Stimulated activated CD4-positive, alpha-beta T cell treated with anti-CD3 and anti-CD28 coated beads, TNF-alpha, amount 100 ng/mL, for 24 hours (primary cell): ENCODE data around the gene TRIM44.

Experiments
- DNase-seq, 3 experiments: peaks; one replicate each; pipeline ENCODE4 v3.0.0-alpha.2; 2020; ENCODE audit warnings: low read depth in 3 of 3

TRIM44 gene, protein sequence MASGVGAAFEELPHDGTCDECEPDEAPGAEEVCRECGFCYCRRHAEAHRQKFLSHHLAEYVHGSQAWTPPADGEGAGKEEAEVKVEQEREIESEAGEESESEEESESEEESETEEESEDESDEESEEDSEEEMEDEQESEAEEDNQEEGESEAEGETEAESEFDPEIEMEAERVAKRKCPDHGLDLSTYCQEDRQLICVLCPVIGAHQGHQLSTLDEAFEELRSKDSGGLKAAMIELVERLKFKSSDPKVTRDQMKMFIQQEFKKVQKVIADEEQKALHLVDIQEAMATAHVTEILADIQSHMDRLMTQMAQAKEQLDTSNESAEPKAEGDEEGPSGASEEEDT

DNA sequence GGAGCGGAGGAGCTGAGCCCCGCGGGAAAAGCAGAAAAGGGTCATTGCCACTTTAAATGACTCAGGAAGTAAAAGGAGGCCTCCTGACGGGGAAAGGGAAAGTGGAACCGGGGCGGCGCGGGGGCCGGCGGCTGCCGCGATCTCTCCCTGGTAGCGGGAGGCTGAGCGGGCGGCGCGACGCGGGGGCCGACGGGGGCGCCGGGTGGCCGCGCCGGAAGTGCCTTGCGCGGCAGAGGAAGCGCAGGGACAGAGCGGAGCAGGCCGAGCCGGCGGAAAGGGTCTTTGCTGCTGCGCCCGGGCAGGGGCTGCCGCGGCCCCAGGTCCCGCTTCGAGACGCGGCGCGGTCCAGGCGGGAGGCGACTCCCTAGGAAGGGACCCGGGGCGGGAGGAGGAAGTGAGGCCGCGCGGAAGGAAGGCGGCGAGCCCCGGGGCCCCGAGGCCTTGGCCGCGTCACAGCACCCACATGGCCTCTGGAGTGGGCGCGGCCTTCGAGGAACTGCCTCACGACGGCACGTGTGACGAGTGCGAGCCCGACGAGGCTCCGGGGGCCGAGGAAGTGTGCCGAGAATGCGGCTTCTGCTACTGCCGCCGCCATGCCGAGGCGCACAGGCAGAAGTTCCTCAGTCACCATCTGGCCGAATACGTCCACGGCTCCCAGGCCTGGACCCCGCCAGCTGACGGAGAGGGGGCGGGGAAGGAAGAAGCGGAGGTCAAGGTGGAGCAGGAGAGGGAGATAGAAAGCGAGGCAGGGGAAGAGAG, at the start of gene TRIM44:
TRIM44 (plus strand) TSS at position 127 of the 759 bp plus-strand sequence; CDS start at position 464, 337 bp downstream.
- peak; percentile 68 to 80 (median 74) for DNase-seq

DNA sequence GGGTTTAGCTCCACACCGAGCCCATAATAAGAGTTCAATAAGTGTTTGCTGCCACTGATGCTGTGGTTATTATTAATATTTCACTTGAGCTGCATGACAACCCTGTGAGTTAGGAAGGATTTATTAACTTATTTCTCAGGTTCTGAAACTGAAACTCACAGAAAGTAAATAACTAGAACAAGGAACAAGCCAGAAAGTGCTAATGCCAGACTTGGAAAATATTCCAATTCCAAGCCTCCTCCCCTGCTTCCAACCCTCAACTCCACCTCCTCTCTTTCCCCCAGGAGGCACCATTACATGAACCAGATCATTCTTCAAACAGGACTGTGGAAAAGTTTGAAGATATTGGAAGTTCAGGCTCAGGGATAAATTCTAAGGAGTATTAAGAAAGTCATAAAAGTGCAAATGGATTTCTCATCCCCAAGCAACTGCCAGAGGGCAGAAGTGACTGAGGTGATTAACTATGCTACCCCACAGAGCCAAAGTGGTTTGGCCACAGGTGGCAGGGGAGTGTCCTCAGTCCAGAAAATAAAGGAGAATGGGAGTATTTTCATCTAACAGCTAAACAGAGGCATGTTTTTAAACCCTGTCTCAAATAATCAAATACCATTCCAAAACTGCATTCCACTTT, 47.5 kb upstream of the TRIM44 start:
- DNase-seq = no peak

DNA sequence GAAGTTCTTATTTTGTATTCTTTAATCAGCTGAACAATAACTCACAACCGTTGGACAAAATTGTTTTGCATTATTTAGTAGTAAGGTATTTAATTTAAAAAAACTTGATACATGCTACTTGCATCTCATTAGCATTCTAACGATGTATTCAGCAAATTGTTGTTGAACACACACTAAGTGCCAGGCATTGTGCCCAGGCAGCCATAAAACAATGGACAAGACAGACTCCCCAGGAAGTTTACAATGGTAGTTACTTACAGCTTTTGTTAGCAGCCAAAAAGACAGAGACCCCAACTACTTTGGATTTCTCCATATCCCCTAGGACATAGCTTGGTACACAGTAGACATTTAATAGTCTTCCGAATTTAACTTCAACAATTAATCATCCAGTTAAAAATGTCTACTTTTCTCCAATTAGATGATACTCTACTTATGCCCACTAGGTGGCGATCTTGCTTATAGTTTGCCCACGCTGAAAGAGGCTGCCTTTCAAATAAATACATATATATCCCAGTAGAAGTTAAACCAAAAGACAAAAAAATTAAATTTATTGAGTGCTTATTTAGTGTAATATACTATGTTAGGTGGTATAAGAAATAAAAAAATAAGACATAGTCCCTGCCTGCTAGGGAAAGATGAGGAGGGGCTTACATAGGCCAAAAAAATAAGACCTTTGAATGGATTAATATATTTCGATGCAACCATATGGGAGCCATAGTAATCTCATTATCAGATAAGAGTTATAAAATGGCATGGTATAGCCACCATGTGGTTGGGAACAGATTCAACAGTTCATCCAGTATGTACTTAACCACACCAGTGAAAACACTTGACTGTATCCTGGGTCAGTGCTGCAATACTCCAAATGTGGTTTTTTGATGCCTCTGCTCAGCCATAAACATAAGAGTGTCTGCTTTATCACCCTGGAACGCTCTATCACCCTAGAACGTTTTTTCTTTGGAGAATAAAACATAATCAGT, 46.4 kb upstream of the TRIM44 start:
- no peak for DNase-seq

DNA sequence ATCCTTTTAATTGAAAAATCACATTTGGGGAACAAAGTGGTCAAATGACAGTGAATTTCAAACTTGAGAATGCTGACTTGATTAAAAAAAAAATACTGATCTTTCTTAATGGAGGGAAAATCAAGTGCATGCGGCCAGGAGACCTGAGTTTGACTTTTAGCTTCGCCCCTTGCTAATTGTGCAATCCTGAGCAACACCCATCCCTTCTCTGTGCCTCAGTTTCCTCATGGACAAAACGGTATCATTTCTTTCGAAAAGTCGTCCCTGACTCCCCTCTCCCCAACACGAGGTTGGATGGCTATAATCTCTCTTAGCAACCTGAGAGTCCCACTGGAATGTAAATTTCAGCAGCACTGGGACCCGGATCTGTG, 45.3 kb upstream of the TRIM44 start:
- no peak for DNase-seq

DNA sequence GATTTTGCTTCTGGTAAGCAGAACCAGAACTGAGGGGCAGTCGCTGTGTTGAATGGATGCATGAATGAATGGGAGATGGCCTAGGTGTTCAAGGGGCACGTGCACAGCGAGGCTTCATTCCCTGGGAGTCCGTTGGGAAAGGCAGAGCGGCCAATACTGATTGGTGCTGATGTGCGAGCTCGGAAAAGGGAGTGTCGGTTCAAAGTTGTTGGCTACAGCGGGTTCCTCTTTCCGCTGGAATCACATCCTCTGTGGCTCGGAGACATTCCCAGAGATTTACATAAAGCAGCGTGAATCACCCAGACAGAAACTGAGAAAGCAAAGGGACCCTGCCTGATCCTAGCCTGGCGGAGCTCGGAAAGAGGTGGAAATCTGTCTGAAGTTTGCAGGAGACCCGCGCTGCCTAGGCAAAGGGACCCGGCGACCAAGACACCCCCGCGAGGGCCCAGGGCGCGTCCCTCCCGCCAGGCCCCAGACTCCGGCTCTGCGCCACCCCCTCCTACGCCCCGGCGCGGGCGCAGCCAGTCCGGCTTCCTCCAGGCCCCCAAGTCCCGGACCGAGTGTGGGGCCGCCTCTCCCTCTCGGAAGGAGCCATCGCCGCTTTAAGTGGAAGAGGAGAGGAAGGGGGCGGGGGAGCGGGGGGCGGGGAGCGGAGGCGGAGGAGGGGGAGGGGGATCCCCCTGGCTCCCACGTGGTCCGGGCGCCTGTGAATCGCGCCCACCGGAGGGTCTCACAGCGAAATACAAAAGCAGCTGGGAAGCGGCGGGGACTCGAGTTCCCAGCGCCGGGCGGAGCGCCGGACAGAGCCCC, 44.7 kb upstream of the TRIM44 start, which contains the start of gene FJX1:
FJX1 (plus strand) TSS at position 774 of the 810 bp plus-strand sequence. CDS start 177 bp downstream, outside the sequence.
- peak in 1 of 3 experiments; percentile 17 for DNase-seq

DNA sequence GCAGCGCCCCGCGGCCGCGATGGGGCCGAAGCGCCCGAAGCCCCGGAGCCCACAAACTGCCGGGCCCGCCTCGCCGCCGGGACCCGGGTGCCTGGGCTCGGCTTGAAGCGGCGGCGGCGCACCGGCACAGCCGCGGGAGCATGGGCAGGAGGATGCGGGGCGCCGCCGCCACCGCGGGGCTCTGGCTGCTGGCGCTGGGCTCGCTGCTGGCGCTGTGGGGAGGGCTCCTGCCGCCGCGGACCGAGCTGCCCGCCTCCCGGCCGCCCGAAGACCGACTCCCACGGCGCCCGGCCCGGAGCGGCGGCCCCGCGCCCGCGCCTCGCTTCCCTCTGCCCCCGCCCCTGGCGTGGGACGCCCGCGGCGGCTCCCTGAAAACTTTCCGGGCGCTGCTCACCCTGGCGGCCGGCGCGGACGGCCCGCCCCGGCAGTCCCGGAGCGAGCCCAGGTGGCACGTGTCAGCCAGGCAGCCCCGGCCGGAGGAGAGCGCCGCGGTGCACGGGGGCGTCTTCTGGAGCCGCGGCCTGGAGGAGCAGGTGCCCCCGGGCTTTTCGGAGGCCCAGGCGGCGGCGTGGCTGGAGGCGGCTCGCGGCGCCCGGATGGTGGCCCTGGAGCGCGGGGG, 44.0 kb upstream of the TRIM44 start:
- peak in 1 of 3 experiments; percentile 19 for DNase-seq

DNA sequence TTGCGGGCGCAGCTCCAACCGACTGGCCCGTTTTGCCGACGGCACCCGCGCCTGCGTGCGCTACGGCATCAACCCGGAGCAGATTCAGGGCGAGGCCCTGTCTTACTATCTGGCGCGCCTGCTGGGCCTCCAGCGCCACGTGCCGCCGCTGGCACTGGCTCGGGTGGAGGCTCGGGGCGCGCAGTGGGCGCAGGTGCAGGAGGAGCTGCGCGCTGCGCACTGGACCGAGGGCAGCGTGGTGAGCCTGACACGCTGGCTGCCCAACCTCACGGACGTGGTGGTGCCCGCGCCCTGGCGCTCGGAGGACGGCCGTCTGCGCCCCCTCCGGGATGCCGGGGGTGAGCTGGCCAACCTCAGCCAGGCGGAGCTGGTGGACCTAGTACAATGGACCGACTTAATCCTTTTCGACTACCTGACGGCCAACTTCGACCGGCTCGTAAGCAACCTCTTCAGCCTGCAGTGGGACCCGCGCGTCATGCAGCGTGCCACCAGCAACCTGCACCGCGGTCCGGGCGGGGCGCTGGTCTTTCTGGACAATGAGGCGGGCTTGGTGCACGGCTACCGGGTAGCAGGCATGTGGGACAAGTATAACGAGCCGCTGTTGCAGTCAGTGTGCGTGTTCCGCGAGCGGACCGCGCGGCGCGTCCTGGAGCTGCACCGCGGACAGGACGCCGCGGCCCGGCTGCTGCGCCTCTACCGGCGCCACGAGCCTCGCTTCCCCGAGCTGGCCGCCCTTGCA, 43.3 kb upstream of the TRIM44 start:
- DNase-seq = peak in 2 of 3 experiments; percentile 11 to 24

DNA sequence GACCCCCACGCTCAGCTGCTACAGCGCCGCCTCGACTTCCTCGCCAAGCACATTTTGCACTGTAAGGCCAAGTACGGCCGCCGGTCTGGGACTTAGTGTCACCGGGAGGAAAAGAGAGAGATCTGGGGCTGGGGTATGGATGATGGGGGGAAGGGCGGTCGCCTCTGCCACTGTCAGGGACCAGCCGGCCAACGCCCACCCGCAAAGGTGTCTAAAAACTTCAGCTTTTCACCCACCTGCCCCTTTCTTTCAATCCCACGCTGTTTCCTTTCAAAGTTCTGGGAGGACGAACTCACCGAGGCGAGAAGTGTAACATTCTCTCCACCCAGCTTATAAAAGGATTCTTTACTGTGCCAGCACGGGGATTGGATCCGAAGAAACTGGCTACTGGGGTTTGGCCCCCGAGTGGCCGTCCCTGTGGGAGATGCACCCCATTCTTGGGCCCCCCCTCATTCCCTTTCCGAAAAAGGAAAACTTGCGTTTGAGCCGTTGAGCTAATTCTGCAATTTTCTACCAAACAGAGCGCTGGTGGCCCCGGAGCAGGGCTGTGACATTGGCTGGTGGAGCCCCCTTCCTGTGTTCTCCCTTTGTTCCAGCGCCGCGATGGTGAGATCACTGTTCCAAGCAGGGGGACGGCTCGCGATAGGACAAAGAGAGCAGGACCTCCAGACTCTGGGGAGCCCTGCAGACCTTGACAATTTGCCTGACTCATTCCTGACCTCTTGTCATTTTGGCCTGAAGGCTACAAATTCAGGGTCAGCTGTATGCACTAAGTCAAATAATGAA, 42.5 kb upstream of the TRIM44 start:
- DNase-seq = no peak

DNA sequence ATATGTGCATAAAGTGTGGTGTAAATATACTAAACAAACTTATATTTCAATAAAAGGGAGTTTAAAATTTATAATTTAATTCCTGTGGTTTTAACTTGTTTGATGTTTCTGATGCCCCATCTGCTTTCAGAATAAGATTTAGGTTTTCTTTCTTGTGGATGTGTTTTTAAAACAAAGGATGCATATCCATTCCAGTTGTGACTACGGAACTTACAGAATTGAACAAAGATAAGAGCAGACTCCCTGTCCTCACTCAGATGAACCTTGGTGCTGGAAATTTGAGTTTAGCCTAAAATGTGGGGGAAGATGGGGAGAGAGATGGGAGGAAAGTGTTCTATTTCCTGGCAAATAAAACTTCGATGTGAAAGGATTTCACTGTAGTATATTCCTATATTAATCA, 41.8 kb upstream of the TRIM44 start:
- no peak for DNase-seq

DNA sequence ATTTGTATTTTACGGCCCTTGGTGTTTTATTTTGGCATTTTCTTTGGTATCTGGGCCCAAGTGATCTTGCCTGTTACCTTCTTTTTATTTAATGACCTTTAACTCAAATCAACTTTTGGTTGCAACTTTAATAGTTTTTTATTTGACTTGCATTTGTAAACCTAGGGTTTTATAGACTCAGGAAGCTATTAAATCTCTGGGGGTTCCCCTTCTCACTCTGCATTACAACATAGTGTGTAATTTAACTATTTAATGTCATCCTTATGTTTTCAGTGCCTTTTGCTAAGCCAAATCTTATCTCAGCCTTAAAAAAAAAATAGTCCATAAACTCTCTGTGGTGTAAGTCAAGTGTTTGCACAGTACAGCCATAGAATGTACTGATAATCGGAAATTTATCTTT, 41.0 kb upstream of the TRIM44 start:
- DNase-seq = no peak

DNA sequence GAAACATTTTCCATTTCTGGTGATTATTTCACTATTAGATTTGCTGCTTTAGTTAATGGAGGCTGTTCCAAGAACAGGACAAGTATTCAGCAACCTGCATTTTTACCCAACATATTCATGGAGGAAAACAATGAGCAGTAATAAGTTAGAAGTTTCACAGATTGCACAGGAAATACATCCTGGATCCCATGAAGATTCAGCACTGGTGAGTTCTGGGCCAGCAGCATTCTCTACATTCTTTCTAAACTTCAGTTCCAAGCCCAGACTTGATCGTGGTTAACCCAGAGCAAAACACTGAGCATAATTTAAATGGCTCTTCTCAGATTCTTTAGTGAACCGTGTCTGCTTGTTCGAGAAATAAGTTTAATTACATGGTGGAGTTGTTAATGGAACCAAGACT, 40.5 kb upstream of the TRIM44 start:
- DNase-seq = no peak

DNA sequence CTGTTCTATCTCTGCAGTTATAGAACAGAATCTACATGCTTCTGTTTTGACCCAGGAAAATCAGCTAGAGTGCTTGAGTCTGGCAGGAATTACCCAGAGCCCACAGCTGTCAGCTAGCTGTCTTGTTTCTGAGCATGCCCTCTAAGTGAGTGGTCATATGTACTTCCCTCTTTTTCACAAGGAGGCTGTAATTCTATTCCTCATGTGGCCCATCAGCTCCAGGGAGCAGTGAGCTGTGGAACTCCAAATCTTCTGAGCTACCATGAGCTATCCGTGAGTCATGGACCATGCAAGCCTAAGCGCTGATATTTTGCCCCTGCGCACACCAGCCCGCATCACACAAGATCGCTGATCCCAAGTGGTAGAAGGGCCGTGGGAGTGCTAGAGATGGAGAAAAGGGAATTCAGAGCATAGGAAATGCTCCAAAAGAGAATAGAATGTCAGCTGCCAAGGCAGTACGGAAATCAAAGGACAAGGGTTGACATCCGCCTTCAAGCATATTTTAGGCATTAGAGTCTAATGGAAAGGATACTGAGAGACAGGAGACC, 38.9 kb upstream of the TRIM44 start:
- DNase-seq = no peak

DNA sequence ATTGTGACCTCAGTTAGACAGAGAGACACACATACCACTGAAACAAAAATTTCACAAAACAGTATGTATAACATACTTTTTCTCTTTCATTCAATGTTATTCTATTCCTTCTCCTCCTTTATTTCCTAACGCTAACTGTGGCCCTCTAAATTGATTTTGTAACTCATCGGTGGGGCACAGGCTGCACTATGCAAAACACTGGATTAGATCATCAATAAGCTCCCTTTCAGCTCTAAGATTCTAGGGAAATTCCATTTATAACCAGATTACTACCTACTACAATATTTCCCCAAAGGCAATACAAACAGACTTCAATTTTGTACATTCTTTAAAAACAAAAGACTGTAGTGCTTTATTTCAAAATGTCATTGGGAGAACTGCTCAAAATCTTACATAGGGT, 38.3 kb upstream of the TRIM44 start:
- no peak for DNase-seq

DNA sequence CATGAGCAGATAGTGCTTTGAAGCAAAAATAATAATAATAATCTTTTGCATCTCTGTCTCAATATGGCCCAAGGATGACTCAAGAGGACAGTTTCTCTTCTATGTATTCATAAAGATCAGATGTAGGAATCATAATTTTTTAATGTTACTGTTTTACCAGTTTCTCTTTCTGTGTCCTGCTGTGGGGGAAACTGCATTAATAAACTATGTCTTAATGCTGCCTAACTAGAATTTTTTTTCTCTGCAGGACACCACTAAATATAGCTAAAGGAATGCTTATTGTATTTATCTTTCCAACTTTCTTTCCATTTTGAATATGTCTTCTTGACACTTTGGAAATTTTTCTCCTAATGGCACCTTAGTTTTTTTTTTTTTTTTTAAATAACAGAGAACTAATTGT, 37.8 kb upstream of the TRIM44 start:
- no peak for DNase-seq

DNA sequence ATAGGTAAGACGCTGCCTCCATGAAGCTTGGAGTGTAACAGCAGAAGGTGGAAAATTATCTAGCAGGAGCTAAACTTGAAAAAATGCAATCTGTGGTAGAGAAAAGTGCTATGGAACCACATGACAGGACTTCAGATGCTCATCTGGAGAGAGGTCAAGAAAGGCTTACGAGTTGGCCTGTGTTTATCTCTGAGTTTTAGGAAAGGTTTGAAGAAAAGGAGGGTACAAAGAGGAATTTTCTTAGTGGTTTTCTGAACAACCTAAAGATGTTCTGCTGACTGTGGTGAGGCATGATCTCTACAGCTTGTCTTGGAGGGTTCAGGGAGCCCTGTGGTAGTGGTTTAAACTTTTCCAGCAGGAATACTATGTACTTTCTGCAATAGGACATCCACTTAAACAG, 36.1 kb upstream of the TRIM44 start:
- no peak for DNase-seq

DNA sequence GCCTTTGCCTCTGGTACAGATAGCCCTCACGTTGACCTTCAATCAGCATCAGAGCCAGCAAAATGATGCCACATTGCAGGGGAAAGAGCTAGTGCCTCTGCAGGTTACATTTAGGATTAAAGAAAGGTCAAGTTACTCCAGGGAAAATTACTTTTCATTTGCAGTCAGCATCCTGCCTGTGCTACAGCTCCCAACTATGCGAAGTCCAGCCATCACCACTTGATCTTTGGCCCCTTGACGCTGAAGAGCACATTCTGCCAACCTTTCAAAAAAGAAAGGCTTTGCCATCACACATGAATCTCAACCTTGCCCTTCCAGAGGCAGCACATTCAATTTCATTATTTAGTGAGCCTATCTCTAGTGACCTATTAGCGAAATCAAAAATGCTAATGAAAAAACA, 33.1 kb upstream of the TRIM44 start:
- DNase-seq = no peak

DNA sequence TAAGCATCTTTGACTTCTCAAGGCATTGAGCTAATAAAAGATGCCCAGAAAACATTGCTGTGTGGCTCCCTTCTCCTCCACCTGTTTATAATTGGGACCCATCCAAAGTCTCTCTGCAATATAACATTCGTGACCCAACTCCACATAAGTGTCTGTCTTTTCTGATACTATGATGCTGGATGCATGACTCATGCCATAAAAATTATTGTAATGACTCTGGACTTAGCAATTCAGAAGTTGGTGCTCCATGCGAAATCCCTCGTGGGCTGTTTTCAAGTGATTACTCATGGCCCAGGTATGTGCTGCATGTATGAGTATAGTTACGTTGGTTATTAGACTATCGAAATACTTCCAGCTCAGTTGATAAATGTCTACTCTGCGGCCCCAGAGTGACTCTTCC, 32.7 kb upstream of the TRIM44 start:
- no peak for DNase-seq

DNA sequence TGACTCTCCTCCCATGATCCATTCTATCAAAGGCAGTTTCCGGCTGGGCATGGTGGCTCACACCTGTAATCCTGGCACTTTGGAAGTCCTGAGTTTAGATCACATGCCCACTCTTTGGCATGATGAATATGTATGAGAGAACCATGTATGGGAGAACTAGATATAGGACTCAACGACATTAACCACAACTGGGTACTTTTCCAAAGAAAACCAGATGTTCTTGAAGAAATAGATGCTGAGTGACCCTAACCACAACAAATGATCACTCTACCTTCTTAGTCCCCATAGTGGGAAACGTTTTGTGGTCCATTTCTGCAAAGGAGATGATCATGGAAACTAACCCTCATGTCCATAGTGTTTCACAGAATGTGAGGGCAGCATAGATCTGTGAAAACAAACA, 30.7 kb upstream of the TRIM44 start:
- no peak for DNase-seq
